Astrocyte of the cerebellum (primary cell): ENCODE data around the gene GNRHR.

ENCODE experiments used
- DNase-seq: peaks from one replicate; pipeline ENCODE4 v3.0.0-alpha.2; 2011; ENCODE audit warnings: low read depth
- H3K4me3 ChIP-seq: 2 replicates; pipeline ENCODE4 v1.5.1; 2011; ENCODE audit warnings: mild to moderate bottlenecking, low read depth, low read length, moderate library complexity
- CTCF ChIP-seq: IDR thresholded peaks from 2 replicates; pipeline ENCODE4 v1.5.1; 2012; ENCODE audit warnings: low read length, low read depth, moderate library complexity, mild to moderate bottlenecking; ENCODE audit errors: missing control alignments
- in situ Hi-C: cut with HindIII; loops from 2 replicates; pipeline ENCODE4 v1.10.0; 2017; ENCODE audit warnings: low sequenced_read_pairs

GNRHR gene

GRCh38 chr4:67754288-67754687 is at the start of gene GNRHR:
TSS of gene GNRHR (minus strand) at chr4:67754388. CDS start at chr4:67754335, 53 bp downstream.
- no peak for DNase-seq
- no peak within 1 kb of the TSS for H3K4me3 ChIP-seq
- in situ Hi-C loops = no loop called here
- no peak for TF ChIP-seq CTCF

GRCh38 chr4:67796810-67797209 is 42.6 kb upstream of the GNRHR start:
- DNase-seq = no peak
- in situ Hi-C loops = no loop called here
- TF ChIP-seq CTCF = no peak
- H3K4me3 ChIP-seq = no peak overlapping the region

GRCh38 chr4:67790721-67791120 is 36.5 kb upstream of the GNRHR start:
- TF ChIP-seq CTCF = no peak
- no peak for DNase-seq
- no peak overlapping the region for H3K4me3 ChIP-seq
- in situ Hi-C loops = no loop called here

GRCh38 chr4:67787311-67787710 is 33.1 kb upstream of the GNRHR start:
- DNase-seq = no peak
- no peak overlapping the region for H3K4me3 ChIP-seq
- in situ Hi-C loops = no loop called here
- TF ChIP-seq CTCF = no peak

- in situ Hi-C loops = no loop called here
- H3K4me3 ChIP-seq = no peak overlapping the region
- TF ChIP-seq CTCF = no peak
- no peak for DNase-seq
Observed at GRCh38 chr4:67785528-67785927, 31.3 kb upstream of the GNRHR start.

GRCh38 chr4:67779631-67780030 is 25.4 kb upstream of the GNRHR start:
- no peak for DNase-seq
- no peak for TF ChIP-seq CTCF
- in situ Hi-C loops = no loop called here
- H3K4me3 ChIP-seq = no peak overlapping the region

GRCh38 chr4:67776746-67777145 is 22.6 kb upstream of the GNRHR start:
- no peak for TF ChIP-seq CTCF
- DNase-seq = no peak
- in situ Hi-C loops = no loop called here

More at GRCh38 chr4:67776746-67777145, 22.6 kb upstream of the GNRHR start:
- H3K4me3 ChIP-seq = no peak overlapping the region
